ENCODE measurements around the gene RTEL1. TPM values are rescaled to one million over a fixed set of nuclear protein-coding genes. Genes with fewer than 3 reads are reported as not detected.
A peak's percentile ranks its signal among the peaks of the same experiment; 100 is the strongest.

RTEL1 gene
- total and polyA plus RNA-seq, 9 donors, result 8.4 to 13.3 (median 10.7) TPM

GRCh38 chr20:63731410-63731809 is 73.3 kb downstream of the RTEL1 start:
- no peaks in the 10 kb centered on the region for H3K27me3 ChIP-seq (ENCODE audit: control insufficient read depth, insufficient read depth, low read length)
- no peak for DNase-seq
- H3K4me1 ChIP-seq (ENCODE audit: control insufficient read depth, insufficient read depth, low read length), result peaks cover 12% of the 10 kb centered on the region
- peaks cover 38% of the 10 kb centered on the region for H3K36me3 ChIP-seq (ENCODE audit: control insufficient read depth, insufficient read depth, low read length)
- H3K4me3 ChIP-seq (ENCODE audit: low read length), result no peak overlapping the region
- WGBS (ENCODE audit: insufficient coverage), result 78% methylated on average over 2 of the region's 5 CpGs
- no peak overlapping the region for H3K27ac ChIP-seq (ENCODE audit: low read length)
- H3K9me3 ChIP-seq (replicated peaks; ENCODE audit: control insufficient read depth, low read depth, low read length), result no peaks in the 10 kb centered on the region

GRCh38 chr20:63732118-63733095 is 74.3 kb downstream of the RTEL1 start:
- H3K4me3 ChIP-seq (ENCODE audit: low read length), result no peak overlapping the region

GRCh38 chr20:63733117-63733516 is 75.0 kb downstream of the RTEL1 start:
- no peak for DNase-seq
- H3K9me3 ChIP-seq (replicated peaks; ENCODE audit: control insufficient read depth, low read depth, low read length), result no peaks in the 10 kb centered on the region
- peaks cover 29% of the 10 kb centered on the region for H3K4me1 ChIP-seq (ENCODE audit: control insufficient read depth, insufficient read depth, low read length)
- no peak overlapping the region for H3K27ac ChIP-seq (ENCODE audit: low read length)
- no peak overlapping the region for H3K4me3 ChIP-seq (ENCODE audit: low read length)
- H3K27me3 ChIP-seq (ENCODE audit: control insufficient read depth, insufficient read depth, low read length), result no peaks in the 10 kb centered on the region
- H3K36me3 ChIP-seq (ENCODE audit: control insufficient read depth, insufficient read depth, low read length), result peaks cover 43% of the 10 kb centered on the region
- WGBS (ENCODE audit: insufficient coverage), result 92% methylated on average over 12 of the region's 13 CpGs

More at GRCh38 chr20:63732118-63733095, 74.3 kb downstream of the RTEL1 start:
- Histone ChIP-seq H3K4me1 (ENCODE audit: control insufficient read depth, insufficient read depth, low read length) (peaks cover 22% of the 10 kb centered on the region), H3K27me3 (ENCODE audit: control insufficient read depth, insufficient read depth, low read length) (no peaks in the 10 kb centered on the region), H3K27ac (ENCODE audit: low read length) (no peak overlapping the region), H3K9me3 (replicated peaks; ENCODE audit: control insufficient read depth, low read depth, low read length) (no peaks in the 10 kb centered on the region), H3K36me3 (ENCODE audit: control insufficient read depth, insufficient read depth, low read length) (peaks cover 43% of the 10 kb centered on the region)
- WGBS (ENCODE audit: insufficient coverage), result 88% methylated on average over 37 of the region's 38 CpGs
- no peak for DNase-seq

GRCh38 chr20:63733579-63734081 is 75.5 kb downstream of the RTEL1 start:
- no peak overlapping the region for H3K27ac ChIP-seq (ENCODE audit: low read length)
- 88% methylated on average over 16 of the region's 18 CpGs for WGBS (ENCODE audit: insufficient coverage)
- H3K9me3 ChIP-seq (replicated peaks; ENCODE audit: control insufficient read depth, low read depth, low read length), result no peaks in the 10 kb centered on the region
- peaks cover 43% of the 10 kb centered on the region for H3K36me3 ChIP-seq (ENCODE audit: control insufficient read depth, insufficient read depth, low read length)
- H3K4me1 ChIP-seq (ENCODE audit: control insufficient read depth, insufficient read depth, low read length), result peaks cover 34% of the 10 kb centered on the region
- no peak for DNase-seq
- H3K4me3 ChIP-seq (ENCODE audit: low read length), result no peak overlapping the region
- peaks cover 2% of the 10 kb centered on the region for H3K27me3 ChIP-seq (ENCODE audit: control insufficient read depth, insufficient read depth, low read length)

GRCh38 chr20:63734111-63734945 is 76.2 kb downstream of the RTEL1 start:
- Histone ChIP-seq H3K27ac (ENCODE audit: low read length) (no peak overlapping the region), H3K9me3 (replicated peaks; ENCODE audit: control insufficient read depth, low read depth, low read length) (no peaks in the 10 kb centered on the region), H3K4me3 (ENCODE audit: low read length) (no peak overlapping the region), H3K27me3 (ENCODE audit: control insufficient read depth, insufficient read depth, low read length) (peaks cover 2% of the 10 kb centered on the region), H3K4me1 (ENCODE audit: control insufficient read depth, insufficient read depth, low read length) (peaks cover 40% of the 10 kb centered on the region), H3K36me3 (ENCODE audit: control insufficient read depth, insufficient read depth, low read length) (peaks cover 43% of the 10 kb centered on the region)
- 90% methylated on average over 25 of the region's 25 CpGs for WGBS (ENCODE audit: insufficient coverage)
- no peak for DNase-seq

- Histone ChIP-seq H3K4me1 (ENCODE audit: control insufficient read depth, insufficient read depth, low read length) (peaks cover 40% of the 10 kb centered on the region), H3K27ac (ENCODE audit: low read length) (no peak overlapping the region), H3K4me3 (ENCODE audit: low read length) (no peak overlapping the region), H3K36me3 (ENCODE audit: control insufficient read depth, insufficient read depth, low read length) (peaks cover 40% of the 10 kb centered on the region), H3K27me3 (ENCODE audit: control insufficient read depth, insufficient read depth, low read length) (peaks cover 2% of the 10 kb centered on the region), H3K9me3 (replicated peaks; ENCODE audit: control insufficient read depth, low read depth, low read length) (no peaks in the 10 kb centered on the region)
- WGBS (ENCODE audit: insufficient coverage), result 90% methylated on average over 46 of the region's 48 CpGs
- DNase-seq, result no peak
Measured at GRCh38 chr20:63734946-63735858, 77.1 kb downstream of the RTEL1 start.

- H3K4me3 ChIP-seq (ENCODE audit: low read length), result no peak within 1 kb of the TSS
- H3K36me3 ChIP-seq (ENCODE audit: control insufficient read depth, insufficient read depth, low read length), result peaks cover 35% of the 10 kb centered on the region
- H3K27me3 ChIP-seq (ENCODE audit: control insufficient read depth, insufficient read depth, low read length), result peaks cover 2% of the 10 kb centered on the region
- 67% methylated on average over 27 of the region's 31 CpGs for WGBS (ENCODE audit: insufficient coverage)
- peaks cover 43% of the 10 kb centered on the region for H3K4me1 ChIP-seq (ENCODE audit: control insufficient read depth, insufficient read depth, low read length)
- no peaks in the 10 kb centered on the region for H3K9me3 ChIP-seq (replicated peaks; ENCODE audit: control insufficient read depth, low read depth, low read length)
- no peak for DNase-seq
- H3K27ac ChIP-seq (ENCODE audit: low read length), result peak within 1 kb of the TSS; percentile 32
Measured at GRCh38 chr20:63735859-63736718, 78.0 kb downstream of the RTEL1 start, which contains the start of gene LIME1. Gene LIME1, plus strand, starts transcription at chr20:63736664. Its CDS starts 886 bp downstream, at chr20:63737550.

- WGBS (ENCODE audit: insufficient coverage), result 44% methylated on average over 29 of the region's 30 CpGs
- Histone ChIP-seq H3K36me3 (ENCODE audit: control insufficient read depth, insufficient read depth, low read length) (peaks cover 45% of the 10 kb centered on the region), H3K4me1 (ENCODE audit: control insufficient read depth, insufficient read depth, low read length) (peaks cover 53% of the 10 kb centered on the region), H3K27ac (ENCODE audit: low read length) (peak overlapping the region; percentile 32), H3K9me3 (replicated peaks; ENCODE audit: control insufficient read depth, low read depth, low read length) (no peaks in the 10 kb centered on the region), H3K27me3 (ENCODE audit: control insufficient read depth, insufficient read depth, low read length) (peaks cover 2% of the 10 kb centered on the region), H3K4me3 (ENCODE audit: low read length) (no peak overlapping the region)
- no peak for DNase-seq
Measured at GRCh38 chr20:63736893-63737694, 79.0 kb downstream of the RTEL1 start.
